HepG2 (cell line): ENCODE measurements around the gene FMNL2. TPM values are rescaled to one million over a fixed set of nuclear protein-coding genes. Genes with fewer than 3 reads are reported as not detected.

Experiments
- BCLAF1 ChIP-seq: fragments of 450-650 bp; IDR thresholded peaks from 2 replicates; pipeline ENCODE4 v1.6.1; 2017; ENCODE audit warnings: mild to moderate bottlenecking
- CENPBD1 ChIP-seq: sonication (generic); formaldehyde crosslinking; IDR thresholded peaks from 2 replicates; pipeline ENCODE4 v1.8.0; 2022; ENCODE audit warnings: missing genetic modification reagents, low read depth, mild to moderate bottlenecking, borderline replicate concordance
- DPF2 ChIP-seq: sonication (generic); formaldehyde crosslinking; IDR thresholded peaks from 2 replicates; pipeline ENCODE4 v1.4.0; 2020; ENCODE audit warnings: mild to moderate bottlenecking, low read depth, missing genetic modification reagents, borderline replicate concordance
- KDM6A ChIP-seq: IDR thresholded peaks from 2 replicates; pipeline ENCODE4 v1.6.1; 2016; ENCODE audit warnings: low read depth
- MEF2D ChIP-seq: sonication (generic); formaldehyde crosslinking; IDR thresholded peaks from 2 replicates; pipeline ENCODE4 v1.5.1; 2020; ENCODE audit warnings: mild to moderate bottlenecking, missing genetic modification reagents
- MIER2 ChIP-seq: IDR thresholded peaks from 2 replicates; pipeline ENCODE4 v1.6.1; 2016; ENCODE audit warnings: missing biosample characterization, missing genetic modification reagents
- ZNF83 ChIP-seq: sonication (generic); formaldehyde crosslinking; IDR thresholded peaks from 2 replicates; pipeline ENCODE4 v1.4.0; 2020; ENCODE audit warnings: missing genetic modification reagents, mild to moderate bottlenecking, borderline replicate concordance
- polyA plus RNA-seq, 8 experiments: library from polyadenylated mRNA; depleted of rRNA in 3 of 8; stranded (reverse) in 7 of 8; unstranded in 1 of 8; fragments of >200 nt; fragmentation: Illumina TruSeq in 4 of 8; extraction: Trizol in 4 of 8; gene quantifications; 2 replicates each; pipeline versions ENCODE4 v1.2.1 to v1.2.3, GENCODE V29; 2011 to 2016; ENCODE audit warnings: low read depth in 4 of 8, missing spikeins in 1 of 8, mixed read lengths in 1 of 8; ENCODE audit not compliant: insufficient read depth in 1 of 8
- total RNA-seq, 5 experiments: library from RNA; depleted of rRNA; stranded (reverse); fragments of >200 nt; fragmentation: Illumina TruSeq; extraction: Trizol; gene quantifications; 2 replicates each; pipeline ENCODE4 v1.2.3, GENCODE V29; 2016; ENCODE audit warnings: low read depth in 1 of 5
- TF ChIP-seq, protein P1 (sequence below): sonication (generic); formaldehyde crosslinking; IDR thresholded peaks from 2 replicates; pipeline ENCODE4 v1.4.0; 2020; ENCODE audit warnings: low read depth, missing genetic modification reagents
- TF ChIP-seq, protein P2 (sequence below): IDR thresholded peaks from 2 replicates; pipeline ENCODE4 v1.6.1; 2018; ENCODE audit warnings: missing genetic modification reagents, mild to moderate bottlenecking, missing compliant biosample characterization
- TF ChIP-seq, protein P3 (sequence below): sonication (generic); formaldehyde crosslinking; IDR thresholded peaks from 2 replicates; pipeline ENCODE4 v1.5.0; 2020; ENCODE audit warnings: mild to moderate bottlenecking, missing genetic modification reagents, borderline replicate concordance

Gene FMNL2
- total and polyA plus RNA-seq, 2 of the 13 experiments (the other 11 are each of a cell fraction or from before 2014, with no cell fraction given): 66.5 to 67.7 TPM

DNA sequence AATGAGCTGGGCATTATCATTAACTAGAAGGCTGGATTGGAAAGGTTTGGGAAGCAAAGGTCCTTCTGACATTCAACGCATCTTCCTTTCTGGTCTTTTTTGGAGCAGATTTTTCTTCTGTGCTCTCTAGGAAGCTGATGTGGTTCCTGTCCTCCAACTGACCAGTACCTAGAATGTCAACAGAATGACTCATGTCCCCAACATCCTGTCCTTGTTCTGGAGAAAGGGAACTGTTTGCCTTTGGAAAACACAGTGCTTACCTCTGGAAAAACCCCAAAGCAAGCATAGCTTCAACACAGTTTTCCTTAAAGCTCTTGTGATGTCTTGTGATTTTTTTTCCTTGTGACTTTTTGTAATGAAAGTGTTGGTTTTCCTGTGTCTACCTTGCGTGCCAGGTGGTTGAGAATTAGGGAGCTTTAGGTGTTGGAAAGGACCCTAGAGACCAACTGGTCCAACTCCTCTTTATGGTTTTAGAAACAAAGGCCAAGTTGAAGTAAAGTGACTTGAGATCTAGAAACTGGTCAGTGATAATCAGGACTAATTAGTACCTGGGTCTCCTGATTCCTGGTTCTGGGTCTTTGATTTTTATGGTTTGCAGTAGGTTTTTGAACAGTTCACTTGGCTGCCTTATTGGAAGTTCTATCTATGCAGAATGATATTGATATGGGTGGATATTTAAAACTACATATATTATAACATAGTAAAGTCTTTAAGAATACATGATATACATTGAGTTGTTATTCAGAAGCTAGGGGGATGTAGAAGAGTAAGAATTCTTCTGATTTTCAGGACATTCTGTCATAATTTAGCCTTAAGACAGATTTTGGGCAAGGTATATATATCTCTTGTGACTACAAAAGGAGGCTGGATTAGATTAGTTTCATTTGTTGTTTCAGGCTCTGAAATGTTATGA, 70.5 kb downstream of the FMNL2 start (continued):
- TF ChIP-seq, protein P1, sequence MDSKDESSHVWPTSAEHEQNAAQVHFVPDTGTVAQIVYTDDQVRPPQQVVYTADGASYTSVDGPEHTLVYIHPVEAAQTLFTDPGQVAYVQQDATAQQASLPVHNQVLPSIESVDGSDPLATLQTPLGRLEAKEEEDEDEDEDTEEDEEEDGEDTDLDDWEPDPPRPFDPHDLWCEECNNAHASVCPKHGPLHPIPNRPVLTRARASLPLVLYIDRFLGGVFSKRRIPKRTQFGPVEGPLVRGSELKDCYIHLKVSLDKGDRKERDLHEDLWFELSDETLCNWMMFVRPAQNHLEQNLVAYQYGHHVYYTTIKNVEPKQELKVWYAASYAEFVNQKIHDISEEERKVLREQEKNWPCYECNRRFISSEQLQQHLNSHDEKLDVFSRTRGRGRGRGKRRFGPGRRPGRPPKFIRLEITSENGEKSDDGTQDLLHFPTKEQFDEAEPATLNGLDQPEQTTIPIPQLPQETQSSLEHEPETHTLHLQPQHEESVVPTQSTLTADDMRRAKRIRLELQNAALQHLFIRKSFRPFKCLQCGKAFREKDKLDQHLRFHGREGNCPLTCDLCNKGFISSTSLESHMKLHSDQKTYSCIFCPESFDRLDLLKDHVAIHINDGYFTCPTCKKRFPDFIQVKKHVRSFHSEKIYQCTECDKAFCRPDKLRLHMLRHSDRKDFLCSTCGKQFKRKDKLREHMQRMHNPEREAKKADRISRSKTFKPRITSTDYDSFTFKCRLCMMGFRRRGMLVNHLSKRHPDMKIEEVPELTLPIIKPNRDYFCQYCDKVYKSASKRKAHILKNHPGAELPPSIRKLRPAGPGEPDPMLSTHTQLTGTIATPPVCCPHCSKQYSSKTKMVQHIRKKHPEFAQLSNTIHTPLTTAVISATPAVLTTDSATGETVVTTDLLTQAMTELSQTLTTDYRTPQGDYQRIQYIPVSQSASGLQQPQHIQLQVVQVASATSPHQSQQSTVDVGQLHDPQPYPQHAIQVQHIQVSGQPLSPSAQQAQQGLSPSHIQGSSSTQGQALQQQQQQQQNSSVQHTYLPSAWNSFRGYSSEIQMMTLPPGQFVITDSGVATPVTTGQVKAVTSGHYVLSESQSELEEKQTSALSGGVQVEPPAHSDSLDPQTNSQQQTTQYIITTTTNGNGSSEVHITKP (CRISPR knock-in tag): 0 out of 2 replicates have a peak, but pooled peaks have one; percentile 73
- TF ChIP-seq ZNF83 (CRISPR knock-in tag) (no peak), MIER2 (peak; percentile 80), KDM6A (CRISPR knock-in tag) (0 out of 2 replicates have a peak, but pooled peaks have one; percentile 21), BCLAF1 (no peak), CENPBD1 (CRISPR knock-in tag) (peak; percentile 53; the same call in 1 of the 2 replicates), MEF2D (CRISPR knock-in tag) (peak; percentile 80; the same call in 1 of the 2 replicates), DPF2 (CRISPR knock-in tag) (peak; percentile 96)
- TF ChIP-seq, protein P2, sequence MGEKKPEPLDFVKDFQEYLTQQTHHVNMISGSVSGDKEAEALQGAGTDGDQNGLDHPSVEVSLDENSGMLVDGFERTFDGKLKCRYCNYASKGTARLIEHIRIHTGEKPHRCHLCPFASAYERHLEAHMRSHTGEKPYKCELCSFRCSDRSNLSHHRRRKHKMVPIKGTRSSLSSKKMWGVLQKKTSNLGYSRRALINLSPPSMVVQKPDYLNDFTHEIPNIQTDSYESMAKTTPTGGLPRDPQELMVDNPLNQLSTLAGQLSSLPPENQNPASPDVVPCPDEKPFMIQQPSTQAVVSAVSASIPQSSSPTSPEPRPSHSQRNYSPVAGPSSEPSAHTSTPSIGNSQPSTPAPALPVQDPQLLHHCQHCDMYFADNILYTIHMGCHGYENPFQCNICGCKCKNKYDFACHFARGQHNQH: peak; percentile 98
- TF ChIP-seq, protein P3, sequence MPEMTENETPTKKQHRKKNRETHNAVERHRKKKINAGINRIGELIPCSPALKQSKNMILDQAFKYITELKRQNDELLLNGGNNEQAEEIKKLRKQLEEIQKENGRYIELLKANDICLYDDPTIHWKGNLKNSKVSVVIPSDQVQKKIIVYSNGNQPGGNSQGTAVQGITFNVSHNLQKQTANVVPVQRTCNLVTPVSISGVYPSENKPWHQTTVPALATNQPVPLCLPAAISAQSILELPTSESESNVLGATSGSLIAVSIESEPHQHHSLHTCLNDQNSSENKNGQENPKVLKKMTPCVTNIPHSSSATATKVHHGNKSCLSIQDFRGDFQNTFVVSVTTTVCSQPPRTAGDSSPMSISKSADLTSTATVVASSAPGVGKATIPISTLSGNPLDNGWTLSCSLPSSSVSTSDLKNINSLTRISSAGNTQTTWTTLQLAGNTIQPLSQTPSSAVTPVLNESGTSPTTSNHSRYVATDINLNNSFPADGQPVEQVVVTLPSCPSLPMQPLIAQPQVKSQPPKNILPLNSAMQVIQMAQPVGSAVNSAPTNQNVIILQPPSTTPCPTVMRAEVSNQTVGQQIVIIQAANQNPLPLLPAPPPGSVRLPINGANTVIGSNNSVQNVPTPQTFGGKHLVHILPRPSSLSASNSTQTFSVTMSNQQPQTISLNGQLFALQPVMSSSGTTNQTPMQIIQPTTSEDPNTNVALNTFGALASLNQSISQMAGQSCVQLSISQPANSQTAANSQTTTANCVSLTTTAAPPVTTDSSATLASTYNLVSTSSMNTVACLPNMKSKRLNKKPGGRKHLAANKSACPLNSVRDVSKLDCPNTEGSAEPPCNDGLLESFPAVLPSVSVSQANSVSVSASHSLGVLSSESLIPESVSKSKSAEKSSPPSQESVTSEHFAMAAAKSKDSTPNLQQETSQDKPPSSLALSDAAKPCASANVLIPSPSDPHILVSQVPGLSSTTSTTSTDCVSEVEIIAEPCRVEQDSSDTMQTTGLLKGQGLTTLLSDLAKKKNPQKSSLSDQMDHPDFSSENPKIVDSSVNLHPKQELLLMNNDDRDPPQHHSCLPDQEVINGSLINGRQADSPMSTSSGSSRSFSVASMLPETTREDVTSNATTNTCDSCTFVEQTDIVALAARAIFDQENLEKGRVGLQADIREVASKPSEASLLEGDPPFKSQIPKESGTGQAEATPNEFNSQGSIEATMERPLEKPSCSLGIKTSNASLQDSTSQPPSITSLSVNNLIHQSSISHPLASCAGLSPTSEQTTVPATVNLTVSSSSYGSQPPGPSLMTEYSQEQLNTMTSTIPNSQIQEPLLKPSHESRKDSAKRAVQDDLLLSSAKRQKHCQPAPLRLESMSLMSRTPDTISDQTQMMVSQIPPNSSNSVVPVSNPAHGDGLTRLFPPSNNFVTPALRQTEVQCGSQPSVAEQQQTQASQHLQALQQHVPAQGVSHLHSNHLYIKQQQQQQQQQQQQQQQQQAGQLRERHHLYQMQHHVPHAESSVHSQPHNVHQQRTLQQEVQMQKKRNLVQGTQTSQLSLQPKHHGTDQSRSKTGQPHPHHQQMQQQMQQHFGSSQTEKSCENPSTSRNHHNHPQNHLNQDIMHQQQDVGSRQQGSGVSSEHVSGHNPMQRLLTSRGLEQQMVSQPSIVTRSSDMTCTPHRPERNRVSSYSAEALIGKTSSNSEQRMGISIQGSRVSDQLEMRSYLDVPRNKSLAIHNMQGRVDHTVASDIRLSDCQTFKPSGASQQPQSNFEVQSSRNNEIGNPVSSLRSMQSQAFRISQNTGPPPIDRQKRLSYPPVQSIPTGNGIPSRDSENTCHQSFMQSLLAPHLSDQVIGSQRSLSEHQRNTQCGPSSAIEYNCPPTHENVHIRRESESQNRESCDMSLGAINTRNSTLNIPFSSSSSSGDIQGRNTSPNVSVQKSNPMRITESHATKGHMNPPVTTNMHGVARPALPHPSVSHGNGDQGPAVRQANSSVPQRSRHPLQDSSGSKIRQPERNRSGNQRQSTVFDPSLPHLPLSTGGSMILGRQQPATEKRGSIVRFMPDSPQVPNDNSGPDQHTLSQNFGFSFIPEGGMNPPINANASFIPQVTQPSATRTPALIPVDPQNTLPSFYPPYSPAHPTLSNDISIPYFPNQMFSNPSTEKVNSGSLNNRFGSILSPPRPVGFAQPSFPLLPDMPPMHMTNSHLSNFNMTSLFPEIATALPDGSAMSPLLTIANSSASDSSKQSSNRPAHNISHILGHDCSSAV (CRISPR knock-in tag): no peak
